ENCODE data around the gene RNF40.

RNF40 gene

DNA sequence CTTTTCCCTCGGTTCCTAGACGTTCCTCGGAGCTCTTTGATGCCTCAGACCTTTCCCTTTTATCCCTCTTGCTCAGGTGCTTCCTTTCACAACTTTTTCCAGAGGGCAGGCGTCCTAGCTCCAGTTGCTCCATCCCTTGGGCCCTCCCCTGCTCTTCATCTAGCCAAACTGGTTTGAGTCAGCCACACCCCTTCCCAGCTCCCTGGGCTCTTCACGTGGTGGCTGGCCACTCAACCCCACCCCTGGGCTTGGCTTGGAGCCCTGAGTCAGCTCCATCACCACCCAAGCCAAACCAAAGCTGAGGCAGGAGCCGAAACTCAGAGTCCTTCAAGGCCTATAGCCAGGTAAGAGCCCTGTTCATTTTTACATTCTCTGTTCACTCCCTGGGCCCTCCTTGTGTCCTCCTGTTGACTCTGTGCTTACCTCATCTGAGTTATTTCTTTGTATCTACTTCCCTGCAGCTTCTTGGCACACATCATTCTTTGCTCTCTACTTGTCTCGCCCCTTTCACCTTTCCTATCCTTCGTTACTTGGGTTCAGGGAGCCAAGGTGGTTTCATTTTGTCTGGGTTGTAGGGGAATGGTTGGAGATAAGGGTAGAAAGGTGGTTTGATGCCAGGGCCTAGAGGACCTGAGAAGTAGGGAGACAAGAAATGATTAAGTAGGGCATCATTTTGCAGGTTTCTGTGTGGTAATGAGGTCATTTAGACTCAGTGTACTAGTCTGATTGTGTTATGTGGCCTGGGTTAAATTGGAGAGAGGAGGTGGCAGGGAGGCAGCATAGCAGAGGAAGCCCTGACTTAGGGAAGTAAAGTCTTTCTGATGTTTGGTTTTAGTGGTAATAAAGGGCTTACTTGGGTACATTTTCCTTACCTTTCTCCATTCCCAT lies 21.5 kb upstream of the RNF40 start:
- peak; percentile 91 for DNase-seq

DNA sequence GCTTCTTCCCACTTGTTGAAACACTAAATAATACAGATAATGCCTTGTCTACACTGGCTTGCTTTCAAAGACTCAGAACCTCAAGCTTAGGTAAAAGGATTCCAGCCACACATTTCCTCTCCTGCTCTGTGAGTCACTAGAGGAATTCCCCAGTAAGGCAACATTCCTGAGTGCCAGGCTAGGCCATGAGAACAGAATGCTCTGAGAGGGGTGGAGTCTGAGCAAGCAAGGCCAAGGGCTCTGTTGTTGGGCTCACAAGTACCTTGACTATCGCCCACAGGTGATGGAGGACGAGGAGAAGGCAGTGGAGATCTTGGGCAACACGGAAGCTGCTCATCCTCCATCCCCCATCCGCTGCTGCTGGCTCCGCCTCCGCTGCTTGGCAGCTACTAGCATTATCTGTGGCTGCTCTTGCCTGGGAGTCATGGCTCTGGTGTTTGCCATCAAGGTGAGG lies 20.6 kb upstream of the RNF40 start:
- DNase-seq, result peak; percentile 52

DNA sequence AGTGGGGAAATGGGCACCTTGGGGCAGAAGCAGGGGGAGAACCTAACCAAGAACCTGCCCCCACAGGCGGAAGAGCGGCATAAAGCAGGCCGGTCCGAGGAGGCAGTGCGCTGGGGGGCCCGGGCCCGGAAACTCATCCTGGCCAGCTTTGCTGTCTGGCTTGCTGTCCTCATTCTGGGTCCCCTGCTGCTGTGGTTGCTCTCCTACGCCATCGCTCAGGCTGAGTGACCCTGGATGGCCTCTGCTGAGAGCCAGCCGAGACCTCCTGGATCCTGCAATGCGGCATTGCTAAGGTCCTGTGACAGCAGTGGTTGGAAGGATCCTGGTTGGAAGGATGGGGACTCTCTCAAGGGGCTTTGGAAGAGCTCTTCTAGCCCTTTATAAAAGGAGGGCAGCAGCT lies 18.4 kb upstream of the RNF40 start:
- DNase-seq, result no peak

DNA sequence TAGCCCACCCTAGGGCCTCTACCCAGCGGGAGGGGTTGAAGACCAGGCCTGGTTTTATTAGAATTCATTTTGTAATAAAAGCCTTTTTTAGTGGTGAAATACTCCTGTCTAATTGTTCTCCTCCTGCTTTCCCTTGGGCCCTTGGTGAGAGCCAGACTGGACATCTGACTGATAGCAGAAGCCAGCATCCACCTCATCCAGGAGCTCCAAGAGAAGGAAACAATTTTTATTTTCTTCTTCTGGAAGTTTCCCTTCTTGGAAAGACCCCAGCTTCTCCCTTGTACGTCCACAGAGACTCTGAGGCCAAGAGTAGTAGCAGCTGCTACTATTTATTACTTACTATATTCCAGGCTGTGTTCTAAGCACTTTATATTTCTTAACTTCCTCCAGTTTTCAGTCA lies 17.9 kb upstream of the RNF40 start:
- no peak for DNase-seq

DNA sequence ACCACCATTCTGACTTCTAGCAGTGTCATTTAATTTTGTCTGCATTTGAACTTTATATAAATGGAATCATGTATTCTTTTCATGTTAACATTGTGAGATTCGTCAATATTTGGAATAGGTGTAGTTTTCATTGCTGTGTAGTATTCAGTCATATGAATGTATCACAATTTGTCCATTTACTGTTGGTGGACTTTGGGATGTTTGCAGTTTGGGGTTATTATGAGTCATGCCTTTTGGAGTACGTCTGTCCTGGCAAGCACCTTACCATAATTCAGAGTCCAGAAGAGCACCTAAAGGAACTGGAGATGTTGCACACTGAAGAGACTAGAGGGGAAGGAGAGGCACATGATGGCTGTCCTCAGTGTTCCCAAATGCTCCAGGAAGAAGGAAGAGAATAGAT lies 17.0 kb upstream of the RNF40 start:
- no peak for DNase-seq

DNA sequence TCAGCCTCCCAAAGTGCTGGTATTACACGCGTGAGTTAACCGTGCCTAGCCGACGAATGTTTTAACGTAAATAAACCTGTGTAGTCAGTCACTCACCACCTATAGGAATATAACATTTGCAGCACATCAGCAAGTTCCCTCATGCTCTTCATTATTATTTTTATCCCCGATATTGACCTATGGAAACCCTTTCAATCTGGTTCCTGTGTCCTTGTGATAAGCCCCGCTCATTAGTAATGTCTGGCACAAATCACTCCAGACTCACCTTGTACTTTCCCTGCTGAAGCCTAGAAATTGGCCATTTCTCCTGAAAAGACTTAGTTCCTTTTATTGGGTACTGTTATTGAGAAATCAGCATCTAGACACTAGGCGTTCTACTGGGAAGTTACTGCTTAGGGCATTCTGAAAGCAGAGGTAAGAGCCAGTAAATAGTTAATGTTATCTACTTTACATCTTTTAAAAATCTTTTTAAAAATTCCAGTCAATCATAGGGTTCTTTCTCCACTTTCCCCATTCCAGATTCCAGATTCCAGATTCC lies 15.4 kb upstream of the RNF40 start:
- DNase-seq, result no peak

DNA sequence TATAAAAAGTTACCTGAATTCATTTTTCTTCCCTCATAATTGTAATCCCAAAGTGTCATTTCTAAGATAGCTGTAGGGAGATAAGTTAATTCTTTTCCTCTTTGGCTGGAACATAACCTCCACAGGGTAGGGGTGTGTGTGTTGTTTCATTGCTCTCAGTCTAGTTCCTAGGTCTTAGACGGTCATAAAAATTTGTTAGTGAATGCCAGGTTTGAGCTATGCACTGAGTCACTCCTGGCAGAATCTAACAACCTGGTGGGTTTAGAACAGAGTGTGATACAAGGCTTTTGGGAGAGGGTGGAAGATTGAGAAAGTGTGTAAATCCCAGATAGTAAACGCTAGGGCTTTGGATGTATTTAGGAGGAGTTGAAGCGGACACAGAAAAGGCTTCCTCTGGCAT lies 14.8 kb upstream of the RNF40 start:
- peak; percentile 31 for DNase-seq

DNA sequence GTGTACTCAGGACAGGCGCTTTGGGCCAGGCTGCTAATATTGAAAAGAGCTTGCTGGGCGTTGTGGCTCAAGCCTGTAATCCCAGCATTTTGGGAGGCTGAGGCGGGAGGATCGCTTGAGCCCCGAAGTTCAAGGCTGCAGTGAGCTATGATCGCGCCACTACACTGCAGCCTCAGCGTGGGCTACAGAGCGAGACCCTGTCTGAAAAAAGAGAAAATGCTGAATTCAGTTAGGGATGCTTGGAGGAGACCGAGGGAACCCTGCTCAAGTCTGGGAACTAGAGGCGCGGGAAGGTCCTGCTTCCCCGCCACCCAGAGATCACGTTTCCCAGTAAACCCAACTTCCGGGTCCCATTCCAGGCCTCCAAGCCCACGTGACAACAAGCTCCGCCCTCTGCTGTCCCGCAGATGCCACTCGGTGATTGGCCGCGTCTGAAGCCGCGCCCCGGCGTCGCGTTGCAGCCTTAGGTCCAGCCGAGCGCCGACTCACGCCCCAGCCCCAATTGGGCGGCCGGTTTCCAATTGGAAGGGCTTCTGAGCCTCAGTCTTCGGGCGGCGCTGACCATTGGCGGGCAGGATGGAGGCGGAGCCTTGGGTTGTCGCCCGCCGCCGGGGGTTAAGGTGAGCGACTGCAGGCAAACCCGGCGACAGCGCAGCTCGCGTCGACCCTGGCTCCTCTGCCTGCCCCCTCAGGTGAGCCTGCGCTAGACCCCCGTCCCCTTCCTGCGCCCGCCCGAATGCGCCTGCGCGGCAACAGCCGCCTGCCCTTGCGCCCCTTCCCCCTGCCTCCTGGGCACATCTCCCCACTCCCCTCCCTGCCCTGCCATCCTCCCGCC lies 14.1 kb upstream of the RNF40 start, which contains the start of gene PHKG2:
Gene PHKG2, plus strand, starts transcription at position 627 of the 835 bp plus-strand sequence. CDS start 396 bp downstream, outside the sequence.
- peak; percentile 99 for DNase-seq

DNA sequence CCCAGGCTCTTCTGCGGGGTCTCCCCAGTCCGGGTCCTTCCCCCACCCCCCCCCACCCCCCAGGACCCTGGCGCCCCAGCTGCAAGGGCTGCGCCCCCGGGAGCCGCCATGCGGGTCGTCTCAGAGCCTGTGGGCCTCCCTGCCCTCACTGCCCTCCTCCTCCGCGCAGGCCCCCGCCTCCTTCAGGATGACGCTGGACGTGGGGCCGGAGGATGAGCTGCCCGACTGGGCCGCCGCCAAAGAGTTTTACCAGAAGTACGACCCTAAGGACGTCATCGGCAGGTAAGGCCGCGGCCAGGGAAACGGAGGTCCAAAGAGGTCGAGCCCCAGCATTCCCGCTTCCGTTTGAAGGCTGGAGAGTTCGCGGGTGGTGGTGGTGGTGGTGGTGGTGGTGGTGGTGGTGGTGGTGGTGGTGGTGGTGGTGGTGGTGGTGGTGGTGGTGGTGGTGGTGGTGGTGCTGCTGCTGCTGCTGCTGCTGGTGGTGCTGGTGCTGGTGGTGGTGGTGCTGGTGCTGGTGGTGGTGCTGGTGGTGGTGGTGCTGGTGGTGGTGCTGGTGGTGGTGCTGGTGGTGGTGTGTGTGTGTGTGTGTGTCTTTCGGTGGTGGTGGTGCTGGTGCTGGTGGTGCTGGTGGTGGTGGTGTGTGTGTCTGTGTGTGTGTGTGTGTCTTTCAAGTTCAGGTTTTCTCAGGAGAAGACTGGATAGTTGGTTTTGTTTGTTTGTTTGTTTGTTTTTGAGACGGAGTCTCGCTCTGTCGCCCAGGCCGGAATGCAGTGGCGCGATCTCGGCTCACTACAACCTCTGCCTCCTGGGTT lies 13.3 kb upstream of the RNF40 start:
- DNase-seq, result peak; percentile 59

DNA sequence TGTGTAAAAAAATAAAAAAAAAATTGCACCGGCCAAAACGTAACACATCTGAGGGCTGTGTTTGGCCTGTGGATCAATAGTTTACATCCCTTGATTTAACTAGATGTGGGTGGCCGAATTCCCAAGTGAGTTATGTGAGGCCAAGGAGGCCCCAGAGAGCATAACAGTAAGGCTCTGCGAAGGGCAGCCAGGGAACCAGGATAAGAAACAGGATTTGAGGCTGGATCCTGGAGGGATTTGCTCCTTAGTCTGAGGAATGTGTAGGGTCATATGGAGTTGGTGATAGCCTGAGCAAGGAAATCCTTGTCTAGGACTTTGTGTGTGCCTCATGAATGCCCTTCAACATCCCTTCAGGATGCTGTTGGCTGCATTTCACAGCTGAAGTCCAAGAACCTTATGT lies 11.9 kb upstream of the RNF40 start:
- no peak for DNase-seq

DNA sequence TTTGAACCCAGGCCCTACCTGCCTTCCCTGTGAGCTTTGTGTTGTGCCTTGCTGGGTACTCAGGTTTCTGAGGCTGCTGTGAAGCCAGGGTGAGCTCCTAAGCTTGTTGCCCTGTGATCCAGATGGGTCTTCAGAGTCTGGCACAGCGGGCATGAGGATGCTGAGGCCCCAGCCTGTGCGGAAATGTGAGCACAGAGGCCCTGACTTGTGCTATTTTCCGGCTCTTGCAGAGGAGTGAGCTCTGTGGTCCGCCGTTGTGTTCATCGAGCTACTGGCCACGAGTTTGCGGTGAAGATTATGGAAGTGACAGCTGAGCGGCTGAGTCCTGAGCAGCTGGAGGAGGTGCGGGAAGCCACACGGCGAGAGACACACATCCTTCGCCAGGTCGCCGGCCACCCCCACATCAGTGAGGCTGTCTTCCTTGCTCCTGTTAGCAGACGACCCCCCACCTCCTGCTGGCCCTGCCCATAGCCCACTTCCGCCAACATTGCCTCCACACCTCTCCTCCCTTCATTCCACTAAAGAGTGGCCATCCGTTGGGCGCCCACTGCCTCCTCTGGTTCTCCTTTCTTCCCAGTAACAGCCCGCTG lies 11.2 kb upstream of the RNF40 start:
- no peak for DNase-seq

DNA sequence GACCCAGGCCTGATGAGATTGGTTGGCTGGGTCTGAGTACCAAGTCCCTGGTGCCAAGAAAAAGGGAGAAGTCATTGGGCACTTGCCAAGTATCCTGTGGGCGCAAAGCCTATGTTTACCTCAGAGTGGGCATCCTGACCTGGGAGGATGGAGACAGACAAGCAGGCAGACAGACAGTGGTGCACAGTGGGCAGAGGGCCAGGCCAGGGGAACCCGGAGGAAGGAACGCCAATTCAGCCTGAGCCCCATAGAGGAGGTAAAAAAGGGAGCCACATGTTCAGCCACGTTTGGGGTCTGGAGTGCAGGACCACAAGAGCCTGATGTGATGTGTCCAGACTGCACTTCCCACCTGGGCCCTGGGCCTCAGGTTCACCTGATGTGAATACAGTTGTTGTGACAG lies 8.5 kb upstream of the RNF40 start:
- no peak for DNase-seq

DNA sequence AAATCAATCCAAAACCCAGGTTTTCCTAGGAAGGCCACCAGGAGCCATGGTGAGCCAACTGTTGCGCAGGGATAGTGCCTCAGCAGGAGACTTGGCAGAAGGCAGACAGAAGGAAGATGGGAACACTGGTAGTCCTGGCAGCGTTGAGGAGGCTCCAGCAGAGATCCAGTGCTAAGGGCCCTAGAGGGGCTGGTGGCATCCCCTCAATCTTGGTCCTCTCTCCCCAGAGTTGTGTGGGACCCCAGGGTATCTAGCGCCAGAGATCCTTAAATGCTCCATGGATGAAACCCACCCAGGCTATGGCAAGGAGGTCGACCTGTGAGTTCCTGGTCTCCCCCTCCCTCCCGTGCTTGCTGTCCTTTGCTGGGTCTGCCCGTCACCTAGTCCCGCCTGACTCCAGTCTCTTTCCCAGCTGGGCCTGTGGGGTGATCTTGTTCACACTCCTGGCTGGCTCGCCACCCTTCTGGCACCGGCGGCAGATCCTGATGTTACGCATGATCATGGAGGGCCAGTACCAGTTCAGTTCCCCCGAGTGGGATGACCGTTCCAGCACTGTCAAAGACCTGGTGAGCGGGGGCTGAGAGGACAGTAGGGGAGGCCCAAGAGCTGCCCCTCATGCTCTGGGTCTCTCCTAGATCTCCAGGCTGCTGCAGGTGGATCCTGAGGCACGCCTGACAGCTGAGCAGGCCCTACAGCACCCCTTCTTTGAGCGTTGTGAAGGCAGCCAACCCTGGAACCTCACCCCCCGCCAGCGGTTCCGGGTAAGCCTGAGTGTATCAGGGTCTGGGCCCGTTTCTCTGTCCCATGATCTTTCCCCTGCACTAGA lies 6.0 kb upstream of the RNF40 start:
- DNase-seq, result no peak

DNA sequence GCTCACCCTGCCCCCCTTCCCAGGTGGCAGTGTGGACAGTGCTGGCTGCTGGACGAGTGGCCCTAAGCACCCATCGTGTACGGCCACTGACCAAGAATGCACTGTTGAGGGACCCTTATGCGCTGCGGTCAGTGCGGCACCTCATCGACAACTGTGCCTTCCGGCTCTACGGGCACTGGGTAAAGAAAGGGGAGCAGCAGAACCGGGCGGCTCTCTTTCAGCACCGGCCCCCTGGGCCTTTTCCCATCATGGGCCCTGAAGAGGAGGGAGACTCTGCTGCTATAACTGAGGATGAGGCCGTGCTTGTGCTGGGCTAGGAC lies 5.4 kb upstream of the RNF40 start:
- DNase-seq, result no peak

DNA sequence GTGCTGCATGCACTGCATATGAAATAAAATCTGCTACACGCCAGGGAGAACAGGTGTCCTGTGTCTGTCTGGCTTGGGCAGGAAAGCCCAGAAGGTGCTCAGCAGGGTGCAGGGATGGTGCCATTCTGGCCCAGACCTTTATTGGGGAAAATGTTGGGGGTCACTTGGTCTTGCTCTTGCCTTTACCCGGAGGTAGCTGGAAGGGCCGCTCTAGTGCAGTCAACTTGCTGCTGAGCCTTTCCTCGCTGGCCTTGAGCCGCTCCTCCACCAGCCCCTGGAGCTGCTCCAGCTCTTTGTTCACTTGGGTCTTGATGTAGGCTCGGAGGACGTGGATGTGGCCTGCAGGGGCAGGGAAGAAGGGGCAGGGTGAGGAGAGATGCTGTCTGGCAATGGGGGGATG lies 4.8 kb upstream of the RNF40 start:
- DNase-seq, result no peak

DNA sequence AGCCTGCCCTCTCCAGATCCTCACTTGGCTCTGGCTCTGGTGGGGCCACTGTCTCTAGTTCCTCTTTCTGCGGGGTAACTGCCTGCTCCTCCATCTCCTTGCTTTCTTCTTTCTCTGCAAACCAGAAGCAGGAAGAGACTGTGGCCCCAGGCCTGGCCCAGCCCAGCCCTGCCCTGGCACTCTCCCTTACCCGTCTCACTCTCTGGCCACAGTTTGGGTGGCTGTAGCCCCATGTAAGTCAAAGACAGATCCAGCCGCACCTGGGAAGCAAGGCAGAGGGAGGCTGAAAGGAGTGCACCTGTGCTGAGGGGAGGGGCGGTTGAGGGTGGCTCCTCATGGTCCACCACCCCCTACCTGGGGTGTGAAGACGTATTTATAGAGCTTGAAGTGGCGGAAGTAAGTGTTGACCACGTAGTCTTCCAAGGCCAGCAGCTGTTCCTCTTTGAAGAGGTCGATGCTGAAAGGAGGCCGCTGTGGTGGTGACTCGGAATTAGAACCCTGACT lies 3.1 kb upstream of the RNF40 start:
- DNase-seq, result no peak

DNA sequence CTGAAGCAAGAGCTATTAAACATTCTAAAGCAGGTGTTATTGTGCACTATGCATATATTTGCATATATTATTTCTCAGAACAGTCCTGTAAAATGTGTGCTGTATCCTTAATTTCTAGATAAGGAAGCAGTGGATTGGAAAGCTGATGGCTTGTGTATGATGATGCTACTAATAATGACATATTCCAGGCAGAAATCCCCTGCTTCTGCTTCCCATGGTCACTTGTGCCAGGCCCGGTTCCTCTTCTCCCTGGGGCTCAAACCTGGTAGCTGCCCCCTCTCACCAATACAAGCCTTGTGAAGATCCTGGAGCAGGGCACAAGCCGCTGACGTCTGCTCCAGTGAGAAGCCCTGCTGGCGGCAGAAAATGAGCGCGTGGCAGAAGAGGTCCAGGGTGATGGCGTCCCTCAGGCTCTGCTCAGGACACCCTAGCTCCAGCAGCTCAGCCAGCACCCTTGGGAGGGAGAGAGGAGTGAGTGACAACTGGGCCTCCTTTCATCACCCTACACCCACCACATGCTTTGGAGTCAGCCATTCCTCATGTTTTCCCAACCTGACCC lies 2.0 kb upstream of the RNF40 start:
- DNase-seq, result peak; percentile 20

DNA sequence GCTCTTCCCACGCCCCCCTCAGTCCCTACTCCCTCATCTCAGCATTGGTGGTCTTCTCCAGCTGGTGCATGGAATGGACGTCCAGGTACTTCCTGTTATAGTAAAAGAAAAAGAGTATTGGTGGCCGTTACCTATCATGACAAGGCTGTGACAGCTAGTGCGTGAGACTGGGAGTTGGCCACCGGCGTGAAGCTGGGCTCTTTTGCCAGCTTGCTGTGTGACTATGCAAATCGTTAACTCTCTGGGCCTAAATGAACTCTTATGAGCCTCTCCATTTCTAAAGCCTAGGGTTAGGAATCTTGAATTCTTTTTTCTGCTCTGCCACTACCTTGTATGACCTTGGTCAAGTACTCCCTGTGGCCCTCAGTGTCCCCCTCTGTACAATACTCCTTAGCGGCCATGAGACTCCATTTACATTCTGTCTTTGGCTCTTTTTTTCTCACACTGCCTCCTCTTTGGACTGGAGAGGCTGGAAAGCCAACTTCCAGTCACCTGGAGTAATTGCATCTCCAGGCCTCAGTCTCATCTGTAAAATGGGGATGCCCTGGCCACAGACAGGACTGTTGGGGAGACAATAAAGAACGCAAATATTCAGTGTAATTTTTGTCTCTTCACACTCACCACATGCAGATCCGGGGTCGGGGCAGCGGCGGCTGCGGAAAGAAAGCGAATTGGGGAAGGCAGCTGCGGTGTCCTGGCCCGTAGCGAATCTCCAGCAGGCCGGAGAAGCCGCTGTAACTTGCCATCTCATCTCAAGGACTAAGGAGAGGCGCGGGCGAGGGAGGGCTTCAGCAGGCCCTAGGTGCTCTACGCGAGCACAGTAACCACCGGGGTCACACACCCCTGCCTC lies 1.3 kb upstream of the RNF40 start:
- DNase-seq, result peak; percentile 13

DNA sequence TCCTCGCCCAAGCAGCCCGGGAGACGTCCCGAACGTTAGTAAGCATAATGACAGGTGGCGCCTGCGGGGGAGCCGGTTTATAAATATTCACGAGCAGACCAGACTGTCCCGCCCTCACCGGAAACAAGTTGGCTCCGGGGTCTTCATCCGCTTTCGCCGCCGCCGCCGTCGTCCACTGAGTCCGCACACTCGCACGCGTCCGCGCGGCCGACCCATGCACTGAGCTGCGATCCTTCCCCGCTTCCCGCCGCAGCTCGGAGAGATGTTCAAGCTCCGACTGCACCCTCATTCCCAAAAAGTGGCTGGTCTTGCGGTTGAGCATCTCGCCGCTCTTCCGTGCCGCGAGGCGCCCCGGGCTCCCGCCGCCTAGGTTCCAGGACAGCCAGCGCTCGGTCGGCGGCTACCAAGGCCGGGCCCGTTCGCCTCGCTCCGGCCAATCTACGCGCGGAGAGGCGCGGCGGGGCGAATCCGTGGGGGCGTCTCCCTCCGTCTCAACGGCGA lies 645 bp upstream of the RNF40 start:
- peak; percentile 66 for DNase-seq
